Gastrocnemius medialis (tissue), 4 donors: ENCODE results near the gene AGAP1.

Source experiments
- POLR2A ChIP-seq, 2 donors: fragments of 450-650 bp; IDR thresholded peaks; one replicate each; pipeline ENCODE4 v1.6.1; 2017; ENCODE audit warnings: antibody characterized with exemption in 2 of 2, mild to moderate bottlenecking in 2 of 2, moderate library complexity in 2 of 2
- TF ChIP-seq, protein P1 (sequence below), 5 experiments: fragments of 450-650 bp in 3 of 5; fragments of 200-600 bp in 2 of 5; sonication (generic) in 2 of 5; IDR thresholded peaks in 4 of 5; conservative IDR thresholded peaks in 1 of 5; 1 replicate in 4 of 5; 2 replicates in 1 of 5; pipeline ENCODE4 v1.5.1; 2016 to 2019; ENCODE audit warnings: antibody characterized with exemption in 5 of 5, mild to moderate bottlenecking in 3 of 5, moderate library complexity in 3 of 5

DNA sequence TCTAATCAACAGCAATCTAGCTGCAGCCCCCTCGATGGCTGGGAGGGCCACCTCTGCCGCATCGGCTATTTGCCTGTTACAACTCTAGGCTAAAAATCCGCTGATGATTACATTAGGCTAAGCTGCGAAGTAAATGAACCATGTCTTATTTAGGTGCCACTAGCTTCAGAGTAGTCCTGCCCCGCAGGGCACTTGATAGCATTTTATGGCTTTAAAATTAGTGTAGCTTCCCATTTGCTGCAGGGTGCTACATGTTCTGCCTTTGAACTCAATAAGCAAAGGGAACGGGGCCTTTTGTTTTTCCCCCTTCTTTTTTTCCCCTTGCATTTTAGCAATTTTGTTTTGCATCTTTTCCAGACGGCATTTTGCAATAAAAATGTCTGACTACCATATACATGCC lies 404.1 kb downstream of the AGAP1 start:
- TF ChIP-seq, protein P1, sequence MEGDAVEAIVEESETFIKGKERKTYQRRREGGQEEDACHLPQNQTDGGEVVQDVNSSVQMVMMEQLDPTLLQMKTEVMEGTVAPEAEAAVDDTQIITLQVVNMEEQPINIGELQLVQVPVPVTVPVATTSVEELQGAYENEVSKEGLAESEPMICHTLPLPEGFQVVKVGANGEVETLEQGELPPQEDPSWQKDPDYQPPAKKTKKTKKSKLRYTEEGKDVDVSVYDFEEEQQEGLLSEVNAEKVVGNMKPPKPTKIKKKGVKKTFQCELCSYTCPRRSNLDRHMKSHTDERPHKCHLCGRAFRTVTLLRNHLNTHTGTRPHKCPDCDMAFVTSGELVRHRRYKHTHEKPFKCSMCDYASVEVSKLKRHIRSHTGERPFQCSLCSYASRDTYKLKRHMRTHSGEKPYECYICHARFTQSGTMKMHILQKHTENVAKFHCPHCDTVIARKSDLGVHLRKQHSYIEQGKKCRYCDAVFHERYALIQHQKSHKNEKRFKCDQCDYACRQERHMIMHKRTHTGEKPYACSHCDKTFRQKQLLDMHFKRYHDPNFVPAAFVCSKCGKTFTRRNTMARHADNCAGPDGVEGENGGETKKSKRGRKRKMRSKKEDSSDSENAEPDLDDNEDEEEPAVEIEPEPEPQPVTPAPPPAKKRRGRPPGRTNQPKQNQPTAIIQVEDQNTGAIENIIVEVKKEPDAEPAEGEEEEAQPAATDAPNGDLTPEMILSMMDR (IDR thresholded peaks at IDR 0.05 in 4 of 5, conservative IDR thresholded peaks at IDR 0.05 in 1 of 5) = no peak
- TF ChIP-seq POLR2A (IDR thresholded peaks at IDR 0.05) = no peak
